Measurements from ENCODE around the gene MDFIC. TPM values are rescaled to one million over a fixed set of nuclear protein-coding genes. Genes with fewer than 3 reads are reported as not detected.

MDFIC gene
- total and polyA plus RNA-seq, 2 of the 4 experiments (the other 2 are of a cell fraction), result 16.9 to 35.0 TPM

- H2BK120ac ChIP-seq (ENCODE audit: low read depth, low read length), result no peak overlapping the region
- H3K4ac ChIP-seq (ENCODE audit: low read depth, low read length), result no peak overlapping the region
- no peak overlapping the region for H2AFZ ChIP-seq (replicated peaks; ENCODE audit: low read length, poor library complexity)
- no peaks in the 10 kb centered on the region for H4K20me1 ChIP-seq (ENCODE audit: insufficient read depth, low read length)
- no peak overlapping the region for H3K27ac ChIP-seq (ENCODE audit: insufficient read depth, low read length)
- H3K4me3 ChIP-seq (ENCODE audit: insufficient read depth, low read depth, low read length), result no peak overlapping the region
- no peak overlapping the region for H4K8ac ChIP-seq (ENCODE audit: low read depth in 2 of 2, low read length in 2 of 2)
- WGBS, 2 experiments (ENCODE audit: extremely low coverage in 2 of 2, insufficient read length in 1 of 2), result 80% methylated on average over 2 of the region's 4 CpGs; no CpG with 5 or more reads in 1 of the 2 experiments
- no peaks in the 10 kb centered on the region for H3K9me3 ChIP-seq (ENCODE audit: control insufficient read depth, insufficient read depth, low read length)
- BruUV-seq (replicated peaks), result no TSS peak
- ChIA-PET POLR2A (ENCODE audit: unreplicated experiment) (no interaction called here), CTCF (no interaction called here)
- H3K27me3 ChIP-seq (ENCODE audit: control insufficient read depth, insufficient read depth, low read length), result no peaks in the 10 kb centered on the region
- no peak overlapping the region for H4K91ac ChIP-seq (ENCODE audit: insufficient read depth, low read depth, low read length)
- in situ Hi-C loops (cut with MboI; ENCODE audit: low sequenced_read_pairs), result no loop called here
- H3K23ac ChIP-seq (ENCODE audit: low read depth, low read length), result no peak overlapping the region
- dilution Hi-C loops (cut with HindIII; ENCODE audit: low sequenced_read_pairs, unreplicated experiment), result no loop called here
- no peaks in the 10 kb centered on the region for H3K79me1 ChIP-seq (ENCODE audit: low read depth in 1 of 2, low read length in 2 of 2)
- H3K18ac ChIP-seq (ENCODE audit: low read depth, low read length), result no peak overlapping the region
- H3K9ac ChIP-seq (ENCODE audit: low read depth, low read length), result no peak overlapping the region
- intact Hi-C loops (cut with micrococcal nuclease), result no loop called here
- no peaks in the 10 kb centered on the region for H3K36me3 ChIP-seq (ENCODE audit: control insufficient read depth, insufficient read depth, low read length)
- no peak overlapping the region for H2AK9ac ChIP-seq (replicated peaks; ENCODE audit: low read depth, low read length, poor library complexity)
- no peak for ATAC-seq (ENCODE audit: low read depth)
- H2BK20ac ChIP-seq (ENCODE audit: low read depth, low read length), result no peak overlapping the region
- no peaks in the 10 kb centered on the region for H3K9me1 ChIP-seq (ENCODE audit: insufficient read depth, low read length)
- H2BK5ac ChIP-seq (ENCODE audit: low read depth, low read length, poor library complexity, severe bottlenecking), result no peak overlapping the region
- H4K5ac ChIP-seq (ENCODE audit: low read depth, low read length), result no peak overlapping the region
- TF ChIP-seq MAZ (IDR thresholded peaks at IDR 0.05; ENCODE audit: borderline replicate concordance, low read depth, low read length), result no peak
- TF ChIP-seq CTCF (conservative IDR thresholded peaks at IDR 0.05; ENCODE audit: low read depth, low read length), result no peak
- TF ChIP-seq SMC3 (IDR thresholded peaks at IDR 0.05; ENCODE audit: low read depth, low read length), result no peak
- TF ChIP-seq CHD1 (IDR thresholded peaks at IDR 0.05; ENCODE audit: low read depth, low read length), result no peak
- no peak for TF ChIP-seq MAFK (IDR thresholded peaks at IDR 0.05; ENCODE audit: low read depth, low read length)
- no peak for TF ChIP-seq MXI1 (IDR thresholded peaks at IDR 0.05; ENCODE audit: borderline replicate concordance, low read depth, low read length)
- no peak for TF ChIP-seq ELK1 (IDR thresholded peaks at IDR 0.05; ENCODE audit: borderline replicate concordance, low read depth, low read length)
- no peak overlapping the region for H2AK5ac ChIP-seq (ENCODE audit: low read depth, low read length)
- H2BK15ac ChIP-seq (ENCODE audit: low read depth, low read length), result no peak overlapping the region
- H3K4me2 ChIP-seq (ENCODE audit: low read depth, low read length), result no peak overlapping the region
- H3K56ac ChIP-seq (ENCODE audit: extremely low read depth, insufficient read depth, low read length), result no peak overlapping the region
- no peak overlapping the region for H3K14ac ChIP-seq (replicated peaks; ENCODE audit: low read depth, low read length)
- DNase-seq, result no peak
- no peaks in the 10 kb centered on the region for H3K4me1 ChIP-seq (ENCODE audit: control insufficient read depth, insufficient read depth, low read length)
These were observed 116.3 kb downstream of the MDFIC start for GRCh38 chr7:115038158-115038557.

Measured in IMR-90 (cell line).